PC-3 (cell line): ENCODE results near the gene PSME4.

Experiments used
- CTCF ChIP-seq: fragments of 300-600 bp; sonication (generic); conservative IDR thresholded peaks from 2 replicates; pipeline ENCODE4 v1.5.1; 2017; ENCODE audit warnings: antibody characterized with exemption, low read depth, mild to moderate bottlenecking, low read length
- EZH2 ChIP-seq: fragments of 300-600 bp; sonication (generic); IDR thresholded peaks from one replicate; pipeline ENCODE4 v1.6.1; 2017; ENCODE audit warnings: antibody characterized with exemption, mild to moderate bottlenecking, low read length; ENCODE audit not compliant: unreplicated experiment
- EZH2phosphoT487 ChIP-seq: fragments of 300-600 bp; sonication (generic); IDR thresholded peaks from 2 replicates; pipeline ENCODE4 v1.6.1; 2018; ENCODE audit warnings: mild to moderate bottlenecking, antibody characterized with exemption, low read length, borderline replicate concordance

GRCh38 chr2:54009549-54009948, 38.8 kb upstream of the PSME4 start:
- TF ChIP-seq CTCF (no peak), EZH2phosphoT487 (no peak), EZH2 (no peak)
